GM18873 (cell line): ENCODE results near the gene CDKN1B.
A peak's percentile ranks its signal among the peaks of the same experiment; 100 is the strongest.

ENCODE experiments used
- ATAC-seq: cut with Tn5 transposase; IDR thresholded peaks from one replicate; pipeline ENCODE4 v1.9.1; 2021; ENCODE audit warnings: mild to moderate bottlenecking, moderate library complexity, moderate number of reproducible peaks; ENCODE audit not compliant: unreplicated experiment, low FRiP score

Gene CDKN1B

GRCh38 chr12:12699345-12699744, 17.8 kb upstream of the CDKN1B start:
- ATAC-seq = no peak

- no peak for ATAC-seq
Measured at GRCh38 chr12:12700254-12700653, 16.9 kb upstream of the CDKN1B start.

DNA sequence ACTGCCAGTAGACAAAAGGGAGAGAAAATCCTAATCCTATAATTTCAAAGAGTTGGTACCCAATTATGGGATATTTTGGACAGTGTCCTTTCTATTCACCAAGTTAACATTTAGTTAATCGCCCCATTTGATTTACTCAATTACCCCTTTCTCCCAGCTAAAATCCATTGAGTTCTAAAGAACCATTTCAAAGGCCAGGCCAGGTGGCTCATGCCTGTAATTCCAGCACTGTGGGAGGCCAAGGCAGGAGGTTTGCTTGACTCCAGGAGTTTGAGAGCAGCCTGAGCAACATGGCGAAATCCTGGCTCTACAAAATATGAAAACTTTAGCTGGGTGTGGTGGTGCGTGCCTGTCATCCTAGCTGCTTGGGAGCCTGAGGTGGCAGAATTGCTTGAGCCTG, 15.7 kb upstream of the CDKN1B start:
- no peak for ATAC-seq

DNA sequence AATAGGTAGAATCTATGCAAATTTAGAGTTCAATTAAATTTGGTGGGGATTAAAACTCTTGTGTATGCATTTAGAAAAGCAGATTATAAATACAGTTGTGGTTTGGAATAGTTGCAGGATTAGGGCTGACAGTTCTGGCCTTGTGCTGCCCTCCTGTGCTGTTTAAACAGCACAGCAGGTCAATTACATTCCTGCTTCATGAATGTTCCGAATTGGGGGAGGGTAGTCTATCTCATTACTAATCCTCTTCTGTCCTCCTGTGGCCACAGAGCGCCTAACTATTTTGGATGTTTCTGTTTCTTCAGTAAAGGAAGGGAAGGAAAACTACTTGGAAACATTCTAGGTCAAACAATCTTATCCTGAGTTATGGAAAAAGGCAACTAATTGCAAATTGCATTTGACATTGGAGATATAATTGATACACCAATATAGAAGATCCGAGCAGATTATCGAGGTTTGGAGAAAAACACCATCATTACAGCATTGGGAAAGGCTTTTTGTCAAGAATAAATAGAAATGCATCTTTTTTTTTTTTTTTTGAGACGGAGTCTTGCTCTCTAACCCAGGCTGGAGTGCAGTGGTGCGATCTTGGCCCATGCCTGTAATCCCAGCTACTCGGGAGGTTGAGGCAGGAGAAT, 12.5 kb upstream of the CDKN1B start:
- ATAC-seq = peak; percentile 50

DNA sequence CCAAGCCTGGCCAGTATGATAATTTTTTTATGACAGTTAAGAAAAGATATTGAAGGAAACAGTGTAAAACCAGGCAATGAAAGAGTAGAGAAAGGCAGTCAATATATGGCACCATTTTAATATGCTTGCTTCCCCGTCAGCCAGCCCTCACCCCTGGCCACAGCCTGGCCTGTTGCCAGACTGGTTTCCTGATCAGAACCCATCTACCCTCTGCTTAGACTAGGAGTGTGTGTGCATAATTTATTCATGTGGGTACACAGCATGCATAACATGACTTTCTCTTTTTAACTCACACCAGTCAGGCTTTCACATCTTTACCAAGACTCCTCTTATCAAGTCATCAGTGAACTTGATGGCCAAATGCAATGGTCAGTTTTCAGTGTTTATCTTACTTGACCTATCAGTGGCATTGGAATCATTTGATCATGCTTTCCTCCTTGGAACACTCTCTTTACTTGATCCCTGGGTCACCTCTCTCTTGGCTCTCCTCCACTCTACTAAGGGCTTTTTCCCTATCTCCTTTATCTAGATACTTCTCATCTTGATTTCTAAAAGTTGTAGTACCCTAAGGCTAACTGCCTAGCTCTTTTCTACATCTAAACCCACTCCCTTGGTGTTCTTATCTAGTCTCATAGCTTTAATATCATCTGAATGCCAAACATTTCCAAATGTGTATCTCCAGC, 11.2 kb upstream of the CDKN1B start:
- no peak for ATAC-seq

- no peak for ATAC-seq
Measured at GRCh38 chr12:12713932-12714275, 3.3 kb upstream of the CDKN1B start.

GRCh38 chr12:12714276-12715021, 2.7 kb upstream of the CDKN1B start:
- no peak for ATAC-seq

DNA sequence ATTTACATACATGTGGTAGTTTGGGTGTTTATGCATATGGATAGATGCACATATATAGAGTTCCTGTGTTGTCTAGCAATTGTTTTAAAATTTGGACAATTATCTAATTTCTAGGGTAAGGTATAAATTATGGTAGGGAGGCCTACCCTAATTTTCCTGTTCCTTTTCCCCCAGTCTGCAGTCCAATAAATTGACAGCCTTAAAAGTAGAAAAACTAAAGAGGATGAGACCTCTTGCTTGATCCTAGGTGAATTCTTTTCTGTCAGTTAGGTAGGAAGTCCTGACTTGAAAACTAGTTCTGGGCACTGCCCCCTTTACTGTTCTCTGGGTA, 2.1 kb upstream of the CDKN1B start:
- ATAC-seq = no peak

GRCh38 chr12:12715459-12716150, 1.6 kb upstream of the CDKN1B start:
- peak; percentile 46 for ATAC-seq

- ATAC-seq = no peak
Measured at GRCh38 chr12:12716151-12716792, 896 bp upstream of the CDKN1B start.

- ATAC-seq = no peak
Measured at GRCh38 chr12:12717586-12718380, 615 bp downstream of the CDKN1B start.

- no peak for ATAC-seq
Measured at GRCh38 chr12:12718381-12718759, 1.2 kb downstream of the CDKN1B start.

- ATAC-seq = no peak
Measured at GRCh38 chr12:12718853-12719252, 1.7 kb downstream of the CDKN1B start.

GRCh38 chr12:12719496-12719895, 2.3 kb downstream of the CDKN1B start:
- no peak for ATAC-seq

GRCh38 chr12:12720052-12720451, 2.9 kb downstream of the CDKN1B start:
- ATAC-seq = no peak

GRCh38 chr12:12720672-12721161, 3.5 kb downstream of the CDKN1B start:
- no peak for ATAC-seq

- ATAC-seq = no peak
Measured at GRCh38 chr12:12721176-12721751, 4.1 kb downstream of the CDKN1B start.

DNA sequence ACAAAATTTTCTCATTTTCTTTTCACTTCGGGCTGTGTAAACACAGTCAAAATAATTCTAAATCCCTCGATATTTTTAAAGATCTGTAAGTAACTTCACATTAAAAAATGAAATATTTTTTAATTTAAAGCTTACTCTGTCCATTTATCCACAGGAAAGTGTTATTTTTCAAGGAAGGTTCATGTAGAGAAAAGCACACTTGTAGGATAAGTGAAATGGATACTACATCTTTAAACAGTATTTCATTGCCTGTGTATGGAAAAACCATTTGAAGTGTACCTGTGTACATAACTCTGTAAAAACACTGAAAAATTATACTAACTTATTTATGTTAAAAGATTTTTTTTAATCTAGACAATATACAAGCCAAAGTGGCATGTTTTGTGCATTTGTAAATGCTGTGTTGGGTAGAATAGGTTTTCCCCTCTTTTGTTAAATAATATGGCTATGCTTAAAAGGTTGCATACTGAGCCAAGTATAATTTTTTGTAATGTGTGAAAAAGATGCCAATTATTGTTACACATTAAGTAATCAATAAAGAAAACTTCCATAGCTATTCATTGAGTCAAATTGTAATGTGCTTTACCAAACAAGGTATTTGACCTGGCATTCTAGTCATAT, 4.8 kb downstream of the CDKN1B start:
- ATAC-seq = no peak
